Mesothelial cell of epicardium (in vitro differentiated cells): ENCODE results near the gene TBC1D22A. TPM values are rescaled to one million over a fixed set of nuclear protein-coding genes. Genes with fewer than 3 reads are reported as not detected.

Experiments
- DNase-seq, 2 experiments: peaks; one replicate each; pipeline ENCODE4 v3.0.0; 2021; ENCODE audit warnings: low spot score in 2 of 2; ENCODE audit not compliant: unreplicated experiment in 2 of 2
- H3K27ac Mint-ChIP-seq: 2 replicates; pipeline ENCODE4 v1.8.0; 2021; ENCODE audit warnings: mixed read lengths
- H3K27me3 Mint-ChIP-seq: 2 replicates; pipeline ENCODE4 v1.8.0; 2021; ENCODE audit warnings: low read depth, mixed read lengths
- H3K36me3 Mint-ChIP-seq: 2 replicates; pipeline ENCODE4 v1.8.0; 2021; ENCODE audit warnings: mixed read lengths
- H3K4me1 Mint-ChIP-seq: 2 replicates; pipeline ENCODE4 v1.8.0; 2021; ENCODE audit warnings: mixed read lengths
- H3K4me3 Mint-ChIP-seq: 2 replicates; pipeline ENCODE4 v1.8.0; 2021; ENCODE audit warnings: mild to moderate bottlenecking, moderate library complexity, mixed read lengths
- H3K9me3 Mint-ChIP-seq: 2 replicates; pipeline ENCODE4 v1.8.0; 2021; ENCODE audit warnings: mixed read lengths
- total RNA-seq: library from RNA; stranded (reverse); gene quantifications from 3 replicates; pipeline ENCODE4 v1.2.1, GENCODE V29; 2021
- TF ChIP-seq, protein P1 (sequence below): fragments of 200-600 bp; sonication (generic); IDR thresholded peaks from one replicate; pipeline ENCODE4 v1.5.0; 2021; ENCODE audit warnings: antibody characterized with exemption; ENCODE audit not compliant: unreplicated experiment

TBC1D22A gene
- total RNA-seq, 1 donor from 2014 or later: 26.6 TPM

DNA sequence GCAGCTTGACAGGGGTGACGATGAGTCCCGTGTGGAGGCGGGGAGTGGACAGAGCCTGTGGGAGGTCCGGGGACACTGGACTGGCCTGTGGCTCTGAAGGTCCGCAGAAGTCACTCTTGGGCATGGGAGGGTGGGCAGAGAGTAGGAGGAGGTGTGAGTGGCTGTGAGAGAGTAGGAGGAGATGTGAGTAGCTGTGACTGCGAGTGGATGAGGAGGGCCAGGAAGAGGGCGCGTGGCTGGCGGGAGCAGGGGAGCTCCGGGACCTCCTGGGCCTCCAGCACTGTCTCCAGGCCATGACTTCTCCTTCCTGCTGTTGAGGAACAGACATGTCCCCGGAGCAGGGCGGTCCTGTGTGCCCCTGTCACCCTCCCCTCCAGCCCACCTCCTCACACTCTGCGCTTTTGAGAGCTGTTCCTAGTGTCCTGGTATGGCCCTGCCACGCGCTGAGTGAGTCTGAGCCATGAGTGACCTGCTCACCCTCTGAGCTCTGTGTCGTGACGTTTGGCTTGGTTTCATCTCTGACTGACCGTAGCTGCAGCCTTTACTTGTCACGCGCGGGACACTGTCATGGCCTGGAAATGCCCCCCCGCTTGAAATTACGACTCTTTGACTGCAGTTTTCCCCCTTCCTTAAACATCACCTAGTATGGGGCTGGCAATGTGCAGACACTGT, 391.5 kb downstream of the TBC1D22A start:
- Mint-ChIP-seq H3K4me1 (no peaks in the 10 kb centered on the region), H3K9me3 (no peaks in the 10 kb centered on the region), H3K27ac (no peak overlapping the region), H3K4me3 (no peak overlapping the region), H3K36me3 (no peaks in the 10 kb centered on the region), H3K27me3 (no peaks in the 10 kb centered on the region)
- no peak for DNase-seq
- TF ChIP-seq, protein P1, sequence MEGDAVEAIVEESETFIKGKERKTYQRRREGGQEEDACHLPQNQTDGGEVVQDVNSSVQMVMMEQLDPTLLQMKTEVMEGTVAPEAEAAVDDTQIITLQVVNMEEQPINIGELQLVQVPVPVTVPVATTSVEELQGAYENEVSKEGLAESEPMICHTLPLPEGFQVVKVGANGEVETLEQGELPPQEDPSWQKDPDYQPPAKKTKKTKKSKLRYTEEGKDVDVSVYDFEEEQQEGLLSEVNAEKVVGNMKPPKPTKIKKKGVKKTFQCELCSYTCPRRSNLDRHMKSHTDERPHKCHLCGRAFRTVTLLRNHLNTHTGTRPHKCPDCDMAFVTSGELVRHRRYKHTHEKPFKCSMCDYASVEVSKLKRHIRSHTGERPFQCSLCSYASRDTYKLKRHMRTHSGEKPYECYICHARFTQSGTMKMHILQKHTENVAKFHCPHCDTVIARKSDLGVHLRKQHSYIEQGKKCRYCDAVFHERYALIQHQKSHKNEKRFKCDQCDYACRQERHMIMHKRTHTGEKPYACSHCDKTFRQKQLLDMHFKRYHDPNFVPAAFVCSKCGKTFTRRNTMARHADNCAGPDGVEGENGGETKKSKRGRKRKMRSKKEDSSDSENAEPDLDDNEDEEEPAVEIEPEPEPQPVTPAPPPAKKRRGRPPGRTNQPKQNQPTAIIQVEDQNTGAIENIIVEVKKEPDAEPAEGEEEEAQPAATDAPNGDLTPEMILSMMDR: no peak

GRCh38 chr22:47154621-47155081, 392.2 kb downstream of the TBC1D22A start:
- no peak for DNase-seq
- no peaks in the 10 kb centered on the region for H3K4me1 Mint-ChIP-seq
- H3K27ac Mint-ChIP-seq: no peak overlapping the region
- no peaks in the 10 kb centered on the region for H3K9me3 Mint-ChIP-seq
- no peaks in the 10 kb centered on the region for H3K27me3 Mint-ChIP-seq
- no peak overlapping the region for H3K4me3 Mint-ChIP-seq
- TF ChIP-seq, protein P1: no peak
- H3K36me3 Mint-ChIP-seq: no peaks in the 10 kb centered on the region

GRCh38 chr22:47155131-47155885, 392.9 kb downstream of the TBC1D22A start:
- no peaks in the 10 kb centered on the region for H3K9me3 Mint-ChIP-seq
- no peaks in the 10 kb centered on the region for H3K4me1 Mint-ChIP-seq
- no peaks in the 10 kb centered on the region for H3K27me3 Mint-ChIP-seq
- H3K27ac Mint-ChIP-seq: no peak overlapping the region
- no peaks in the 10 kb centered on the region for H3K36me3 Mint-ChIP-seq
- no peak overlapping the region for H3K4me3 Mint-ChIP-seq
- DNase-seq: no peak
- TF ChIP-seq, protein P1: no peak

- Mint-ChIP-seq H3K36me3 (no peaks in the 10 kb centered on the region), H3K9me3 (no peaks in the 10 kb centered on the region), H3K4me1 (no peaks in the 10 kb centered on the region), H3K27me3 (no peaks in the 10 kb centered on the region), H3K4me3 (no peak overlapping the region), H3K27ac (no peak overlapping the region)
- DNase-seq: no peak
- TF ChIP-seq, protein P1: no peak
Observed at GRCh38 chr22:47155912-47156311, 393.5 kb downstream of the TBC1D22A start.

DNA sequence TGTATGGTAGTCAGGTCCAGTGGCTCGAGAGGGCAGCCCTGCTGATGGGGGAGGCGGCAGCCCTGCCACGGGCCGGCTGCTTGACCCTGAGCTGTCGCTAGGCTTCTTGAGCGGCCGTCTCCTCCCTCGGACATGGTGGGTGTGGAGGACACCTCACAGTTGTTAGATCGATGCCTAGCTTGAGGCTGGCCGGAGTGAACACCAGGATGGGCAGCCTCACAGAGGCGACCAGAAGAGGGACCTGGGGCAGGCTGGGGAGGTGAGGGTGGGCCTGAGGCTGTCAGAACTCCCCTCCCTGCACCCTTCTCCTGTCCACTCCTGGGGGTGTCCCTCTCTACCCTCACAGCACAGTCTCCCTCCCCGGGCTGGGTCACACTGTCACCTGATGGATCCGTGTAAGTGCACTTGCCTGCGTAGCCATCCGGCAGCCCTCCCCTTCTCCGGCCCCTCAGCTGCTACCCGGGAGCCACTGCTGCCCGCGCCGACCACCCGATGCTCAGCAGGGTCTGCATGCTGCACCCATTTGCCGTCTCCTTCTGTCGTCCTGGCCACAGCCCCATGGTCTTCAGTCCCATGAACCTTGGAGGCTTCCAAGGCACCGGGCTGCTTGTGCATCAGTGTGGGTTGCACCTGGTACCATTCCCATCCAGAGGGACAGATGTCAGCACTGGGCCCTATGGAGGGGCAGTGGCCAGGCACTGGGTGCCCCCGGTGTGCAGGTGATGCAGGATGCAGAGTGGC, 394.1 kb downstream of the TBC1D22A start:
- TF ChIP-seq, protein P1: no peak
- H3K4me3 Mint-ChIP-seq: no peak overlapping the region
- no peaks in the 10 kb centered on the region for H3K27me3 Mint-ChIP-seq
- H3K27ac Mint-ChIP-seq: no peak overlapping the region
- no peak for DNase-seq
- H3K4me1 Mint-ChIP-seq: no peaks in the 10 kb centered on the region
- H3K36me3 Mint-ChIP-seq: no peaks in the 10 kb centered on the region
- H3K9me3 Mint-ChIP-seq: no peaks in the 10 kb centered on the region
